Measurements from ENCODE around the gene NAGS. TPM values are rescaled to one million over a fixed set of nuclear protein-coding genes. Genes with fewer than 3 reads are reported as not detected.

The NAGS gene
- total RNA-seq, 1 experiment from 2014 or later: 1.6 TPM

GRCh38 chr17:44002141-44002848, 2.1 kb upstream of the NAGS start:
- CTCF ChIA-PET: interaction anchor here (0.7 kb wide), 1 partner anchor 92 kb away, joined by 3 read pairs; no protein-coding TSS in a partner anchor
- intact Hi-C loops (cut with micrococcal nuclease; ENCODE audit: unreplicated experiment): no loop called here
- Mint-ChIP-seq H3K27me3 (ENCODE audit: unreplicated experiment) (peaks cover 48% of the 10 kb centered on the region), H3K4me3 (ENCODE audit: low read depth, unreplicated experiment) (no peak overlapping the region), H3K36me3 (ENCODE audit: insufficient read depth, unreplicated experiment) (peaks cover 16% of the 10 kb centered on the region), H3K27ac (ENCODE audit: unreplicated experiment) (peak overlapping the region; percentile 10), H3K4me1 (ENCODE audit: low read depth, unreplicated experiment) (peaks cover 18% of the 10 kb centered on the region), H3K9me3 (ENCODE audit: low read depth, unreplicated experiment) (no peaks in the 10 kb centered on the region)
- BruUV-seq (replicated peaks): no TSS peak
- TF ChIP-seq CTCF (IDR thresholded peaks at IDR 0.05; ENCODE audit: unreplicated experiment): no peak
- DNase-seq: no peak

DNA sequence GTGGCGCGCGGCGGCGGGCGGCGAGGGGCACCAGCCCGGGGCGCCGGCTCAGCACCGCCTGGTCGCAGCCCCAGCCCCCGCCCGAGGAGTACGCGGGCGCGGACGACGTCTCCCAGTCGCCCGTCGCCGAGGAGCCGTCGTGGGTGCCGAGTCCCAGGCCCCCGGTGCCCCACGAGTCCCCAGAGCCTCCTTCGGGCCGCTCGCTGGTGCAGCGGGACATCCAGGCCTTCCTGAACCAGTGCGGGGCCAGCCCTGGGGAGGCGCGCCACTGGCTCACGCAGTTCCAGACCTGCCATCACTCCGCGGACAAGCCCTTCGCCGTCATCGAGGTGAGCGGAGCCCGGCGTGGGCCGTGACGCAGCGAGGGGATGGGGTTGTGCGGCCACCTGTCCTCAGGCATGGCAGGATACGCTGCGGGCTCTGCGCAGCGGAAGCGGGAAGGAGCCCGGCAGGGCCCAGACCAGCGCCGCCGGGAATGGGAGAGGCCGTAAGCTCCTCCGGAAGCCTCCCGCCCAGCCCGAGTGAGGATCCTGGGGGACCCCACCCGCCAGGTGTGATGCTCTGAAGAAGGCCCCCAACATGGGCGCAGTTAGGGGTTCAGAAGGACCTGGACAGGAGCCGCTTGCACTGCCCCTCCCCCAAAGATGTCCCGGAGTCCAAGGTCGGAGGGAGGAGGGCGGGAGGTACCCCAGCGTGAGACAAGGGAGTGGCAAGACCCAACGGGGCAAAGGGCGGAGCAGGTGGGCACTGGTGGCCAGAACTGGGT, 522 bp downstream of the NAGS start:
- DNase-seq: peak; percentile 32
- peaks cover 48% of the 10 kb centered on the region for H3K27me3 Mint-ChIP-seq (ENCODE audit: unreplicated experiment)
- no peak overlapping the region for H3K27ac Mint-ChIP-seq (ENCODE audit: unreplicated experiment)
- peak overlapping the region; percentile 80 for H3K4me3 Mint-ChIP-seq (ENCODE audit: low read depth, unreplicated experiment)
- CTCF ChIA-PET: interaction anchor here (1.7 kb wide), 1 partner anchor 61 kb away, joined by 14 read pairs; no protein-coding TSS in a partner anchor
- intact Hi-C loops (cut with micrococcal nuclease; ENCODE audit: unreplicated experiment): no loop called here
- TF ChIP-seq CTCF (IDR thresholded peaks at IDR 0.05; ENCODE audit: unreplicated experiment): no peak
- no TSS peak for BruUV-seq (replicated peaks)
- H3K9me3 Mint-ChIP-seq (ENCODE audit: low read depth, unreplicated experiment): no peaks in the 10 kb centered on the region
- peaks cover 40% of the 10 kb centered on the region for H3K36me3 Mint-ChIP-seq (ENCODE audit: insufficient read depth, unreplicated experiment)
- peaks cover 27% of the 10 kb centered on the region for H3K4me1 Mint-ChIP-seq (ENCODE audit: low read depth, unreplicated experiment)

DNA sequence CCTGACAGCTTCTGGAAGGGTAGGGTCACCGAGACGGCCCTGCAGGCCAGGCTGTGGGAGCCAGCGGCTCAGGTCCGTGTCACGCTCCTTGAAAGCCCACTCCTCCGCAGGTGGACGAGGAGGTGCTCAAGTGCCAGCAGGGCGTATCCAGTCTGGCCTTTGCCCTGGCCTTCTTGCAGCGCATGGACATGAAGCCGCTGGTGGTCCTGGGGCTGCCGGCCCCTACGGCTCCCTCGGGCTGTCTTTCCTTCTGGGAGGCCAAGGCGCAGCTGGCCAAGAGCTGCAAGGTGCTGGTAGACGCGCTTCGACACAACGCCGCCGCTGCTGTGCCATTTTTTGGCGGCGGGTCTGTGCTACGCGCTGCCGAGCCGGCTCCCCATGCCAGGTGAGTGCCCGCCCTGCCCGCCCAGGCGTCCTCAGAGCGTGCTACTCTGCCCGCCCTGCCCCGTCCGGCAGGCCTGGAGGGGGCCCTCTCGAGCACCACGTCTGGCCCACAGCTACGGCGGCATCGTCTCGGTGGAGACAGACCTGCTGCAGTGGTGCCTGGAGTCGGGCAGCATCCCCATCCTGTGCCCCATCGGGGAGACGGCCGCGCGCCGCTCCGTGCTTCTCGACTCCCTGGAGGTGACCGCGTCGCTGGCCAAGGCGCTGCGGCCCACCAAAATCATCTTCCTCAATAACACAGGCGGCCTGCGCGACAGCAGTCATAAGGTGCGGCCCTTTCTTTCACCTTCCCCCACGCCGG, 1.3 kb downstream of the NAGS start:
- Mint-ChIP-seq H3K27ac (ENCODE audit: unreplicated experiment) (peak overlapping the region; percentile 22), H3K36me3 (ENCODE audit: insufficient read depth, unreplicated experiment) (peaks cover 42% of the 10 kb centered on the region), H3K4me3 (ENCODE audit: low read depth, unreplicated experiment) (peak overlapping the region; percentile 80), H3K4me1 (ENCODE audit: low read depth, unreplicated experiment) (peaks cover 27% of the 10 kb centered on the region), H3K9me3 (ENCODE audit: low read depth, unreplicated experiment) (no peaks in the 10 kb centered on the region), H3K27me3 (ENCODE audit: unreplicated experiment) (peaks cover 48% of the 10 kb centered on the region)
- no peak for TF ChIP-seq CTCF (IDR thresholded peaks at IDR 0.05; ENCODE audit: unreplicated experiment)
- no TSS peak for BruUV-seq (replicated peaks)
- DNase-seq: peak; percentile 76
- intact Hi-C loops (cut with micrococcal nuclease; ENCODE audit: unreplicated experiment): no loop called here
- CTCF ChIA-PET: interaction anchor here (0.5 to 1.7 kb wide), 4 partner anchors 10 to 321 kb away, joined by 3 to 14 read pairs (median 5); no protein-coding TSS in a partner anchor

- H3K36me3 Mint-ChIP-seq (ENCODE audit: insufficient read depth, unreplicated experiment): peaks cover 44% of the 10 kb centered on the region
Measured at GRCh38 chr17:44006272-44006597, 1.8 kb downstream of the NAGS start.

More at GRCh38 chr17:44006272-44006597, 1.8 kb downstream of the NAGS start:
- peak overlapping the region; percentile 80 for H3K4me3 Mint-ChIP-seq (ENCODE audit: low read depth, unreplicated experiment)
- peaks cover 27% of the 10 kb centered on the region for H3K4me1 Mint-ChIP-seq (ENCODE audit: low read depth, unreplicated experiment)
- BruUV-seq (replicated peaks): no TSS peak
- H3K27ac Mint-ChIP-seq (ENCODE audit: unreplicated experiment): peak overlapping the region; percentile 22
- intact Hi-C loops (cut with micrococcal nuclease; ENCODE audit: unreplicated experiment): no loop called here
- no peak for TF ChIP-seq CTCF (IDR thresholded peaks at IDR 0.05; ENCODE audit: unreplicated experiment)
- no peak for DNase-seq
- CTCF ChIA-PET: interaction anchor here (0.5 to 1.7 kb wide), 6 partner anchors 10 to 321 kb away, joined by 3 to 14 read pairs (median 5); partner anchors contain the start of gene RUNDC3A
- no peaks in the 10 kb centered on the region for H3K9me3 Mint-ChIP-seq (ENCODE audit: low read depth, unreplicated experiment)
- H3K27me3 Mint-ChIP-seq (ENCODE audit: unreplicated experiment): peaks cover 46% of the 10 kb centered on the region

Measured in Calu3 (cell line).